Fibroblast of pulmonary artery (primary cell): ENCODE results near the gene FASTK.

ENCODE experiments used
- DNase-seq: peaks from one replicate; pipeline ENCODE4 v3.0.0-alpha.2; 2010; ENCODE audit warnings: low read depth
- H3K4me3 ChIP-seq: replicated peaks from 2 replicates; pipeline ENCODE4 v1.5.1; 2011; ENCODE audit warnings: low read depth, mild to moderate bottlenecking, control low read depth, low read length, moderate library complexity
- CTCF ChIP-seq: IDR thresholded peaks from 2 replicates; pipeline ENCODE4 v1.5.1; 2011; ENCODE audit warnings: mild to moderate bottlenecking, control low read depth, low read length, inconsistent platforms; ENCODE audit errors: missing control alignments

FASTK gene

DNA sequence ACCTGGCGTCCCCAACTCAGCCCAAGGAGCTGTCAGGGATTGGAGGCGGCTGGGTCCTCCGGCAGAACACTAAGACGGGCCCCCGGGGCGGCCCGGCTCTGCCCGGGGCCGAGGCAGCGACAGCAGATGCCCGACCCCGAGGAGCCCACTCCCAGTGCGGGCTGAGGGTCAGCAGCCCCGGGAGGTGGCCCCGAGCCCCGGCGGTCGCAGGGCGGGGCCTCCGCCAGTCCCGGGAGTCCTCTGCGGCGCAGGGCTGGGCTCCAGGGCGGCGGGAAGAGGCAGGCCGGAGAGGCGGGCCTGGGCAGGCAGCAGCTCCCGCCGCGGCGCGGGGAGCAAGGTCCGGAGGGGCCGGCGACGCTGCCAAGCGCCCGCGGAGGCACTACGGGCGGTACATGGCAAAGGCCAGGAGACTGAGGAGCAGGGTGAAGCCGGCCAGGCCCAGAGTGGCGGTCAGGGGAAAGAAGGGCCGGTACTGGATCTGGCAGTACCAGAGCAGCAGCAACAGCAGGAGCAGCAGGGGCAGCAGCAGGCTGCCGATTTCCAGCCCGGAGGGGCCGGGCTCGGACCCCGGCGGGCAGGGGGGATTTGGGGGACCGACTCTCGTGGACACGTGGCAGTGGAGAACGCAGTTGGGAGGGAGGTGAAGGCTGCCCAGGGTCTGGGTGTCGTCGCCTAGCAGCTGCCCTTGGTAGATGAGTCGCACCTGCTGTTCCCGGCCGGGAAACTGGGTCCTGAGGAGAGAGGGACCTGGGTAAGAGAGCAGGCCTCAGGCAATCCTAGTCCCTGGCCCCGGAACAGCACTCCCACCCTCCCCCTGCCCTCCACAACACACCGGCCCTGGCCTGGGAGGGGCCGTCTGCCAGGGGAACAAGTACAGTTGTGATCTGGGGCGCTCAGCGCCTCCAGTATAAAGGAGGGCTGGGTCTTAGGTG, 827 bp upstream of the FASTK start:
- H3K4me3 ChIP-seq: peak overlapping the region; percentile 74
- no peak for TF ChIP-seq CTCF
- no peak for DNase-seq

GRCh38 chr7:151080067-151080521, 515 bp downstream of the FASTK start:
- H3K4me3 ChIP-seq: peak overlapping the region; percentile 81
- TF ChIP-seq CTCF: no peak
- DNase-seq: no peak

- H3K4me3 ChIP-seq: peak overlapping the region; percentile 81
- TF ChIP-seq CTCF: no peak
- no peak for DNase-seq
Measured at GRCh38 chr7:151079199-151079910, 1.3 kb downstream of the FASTK start.

GRCh38 chr7:151078233-151079040, 2.2 kb downstream of the FASTK start:
- no peak for DNase-seq
- no peak overlapping the region for H3K4me3 ChIP-seq
- TF ChIP-seq CTCF: no peak

- no peak overlapping the region for H3K4me3 ChIP-seq
- no peak for DNase-seq
- TF ChIP-seq CTCF: no peak
Measured at GRCh38 chr7:151077705-151078232, 2.8 kb downstream of the FASTK start.
